AML-193 (cell line): Measurements from ENCODE around the gene CDK5RAP3.

Experiments
- DNase-seq, 2 experiments: peaks; one replicate each; lab custom pipeline; 2025; lab: John Stamatoyannopoulos, UW

Gene CDK5RAP3

DNA sequence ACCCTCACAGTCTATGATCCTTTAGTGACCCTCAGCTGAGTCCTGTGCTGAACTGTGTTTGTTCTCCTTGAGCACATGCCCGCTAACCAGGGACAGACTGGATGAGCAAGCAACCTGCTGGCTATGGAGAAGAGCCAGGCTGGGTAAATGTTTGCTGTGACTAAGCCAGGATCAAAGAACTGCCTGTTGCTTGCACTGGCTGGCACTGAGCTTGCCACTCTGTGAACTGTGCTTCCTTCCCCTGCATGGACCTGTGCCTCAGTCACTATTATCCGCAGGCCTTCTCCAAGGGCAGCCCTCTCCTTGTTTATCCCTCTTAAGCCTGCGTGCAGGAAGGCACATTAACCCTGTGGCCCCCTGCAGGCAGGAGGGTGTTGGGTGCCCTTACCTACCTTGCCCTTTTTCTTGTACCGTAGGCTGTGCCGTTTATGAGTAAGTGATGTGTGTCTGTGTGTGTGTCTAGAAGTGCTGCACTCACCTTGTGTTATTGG, 22.2 kb upstream of the CDK5RAP3 start:
- no peak for DNase-seq

DNA sequence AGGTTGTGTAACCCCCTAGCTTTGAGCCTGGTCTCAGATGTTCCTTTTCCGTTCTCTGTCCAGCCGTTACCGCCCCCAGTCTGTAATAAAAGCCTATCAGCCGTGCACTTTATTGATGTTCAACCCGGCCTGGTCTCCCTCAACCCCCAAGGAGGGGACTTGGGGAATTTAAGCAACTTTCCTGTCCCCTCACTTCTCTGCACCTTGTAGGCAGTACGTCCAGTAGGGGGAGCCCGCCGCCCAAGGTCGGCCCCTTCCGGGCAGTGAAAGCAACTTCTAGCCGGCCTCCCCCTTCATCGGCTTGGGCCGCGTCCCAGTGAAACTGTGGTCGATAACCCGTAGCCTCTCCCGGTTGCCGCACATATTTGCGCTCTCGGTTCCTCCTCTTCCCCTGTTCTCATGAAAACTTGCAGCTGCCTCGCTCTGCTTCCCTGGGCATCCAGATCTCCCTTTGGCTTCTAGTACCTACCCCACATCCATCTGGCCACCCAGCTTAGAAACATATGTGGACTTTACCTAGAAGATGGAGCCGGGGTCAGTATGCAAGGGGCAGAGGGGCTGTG, 21.6 kb upstream of the CDK5RAP3 start:
- DNase-seq = peak; percentile 83 to 86

DNA sequence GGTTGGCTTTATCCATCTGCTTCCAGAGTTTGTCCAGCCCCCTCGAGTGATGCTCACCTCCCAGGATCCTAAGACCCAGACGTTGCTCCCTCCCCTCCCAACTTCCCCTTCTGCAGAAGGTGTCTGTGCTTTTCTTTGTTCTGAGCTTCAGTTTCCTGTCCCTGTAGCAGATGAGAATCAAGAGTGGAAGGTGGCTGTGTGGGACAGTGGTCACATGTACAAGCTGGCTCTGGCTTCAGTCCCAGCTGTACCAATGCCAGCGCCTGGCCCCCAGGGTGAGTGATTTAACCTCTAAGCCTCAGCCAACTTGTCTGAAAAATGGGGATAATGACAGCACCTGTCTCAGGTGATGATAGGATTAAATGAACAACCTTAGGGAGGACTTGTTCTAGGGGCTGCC, 21.0 kb upstream of the CDK5RAP3 start:
- no peak for DNase-seq

DNA sequence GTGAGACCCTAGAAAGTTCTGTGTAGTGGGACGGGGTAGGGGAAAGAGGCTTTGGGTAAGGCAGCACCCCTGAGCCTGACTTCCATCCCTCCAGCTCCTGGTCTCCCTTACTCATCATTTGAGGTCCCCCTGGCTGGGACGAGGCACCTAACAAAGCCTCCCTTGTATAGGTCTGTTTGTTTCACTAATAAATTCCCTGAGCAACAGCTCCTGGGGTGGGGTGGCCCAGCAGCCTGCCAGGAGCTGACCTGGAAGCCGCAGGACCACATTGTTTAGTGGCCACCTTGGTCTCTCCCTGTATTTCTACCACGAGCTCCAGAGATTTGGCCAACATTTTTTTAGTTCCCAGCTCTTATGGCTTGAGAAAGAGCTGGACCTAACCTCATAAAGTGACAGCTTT, 20.5 kb upstream of the CDK5RAP3 start:
- DNase-seq = no peak

DNA sequence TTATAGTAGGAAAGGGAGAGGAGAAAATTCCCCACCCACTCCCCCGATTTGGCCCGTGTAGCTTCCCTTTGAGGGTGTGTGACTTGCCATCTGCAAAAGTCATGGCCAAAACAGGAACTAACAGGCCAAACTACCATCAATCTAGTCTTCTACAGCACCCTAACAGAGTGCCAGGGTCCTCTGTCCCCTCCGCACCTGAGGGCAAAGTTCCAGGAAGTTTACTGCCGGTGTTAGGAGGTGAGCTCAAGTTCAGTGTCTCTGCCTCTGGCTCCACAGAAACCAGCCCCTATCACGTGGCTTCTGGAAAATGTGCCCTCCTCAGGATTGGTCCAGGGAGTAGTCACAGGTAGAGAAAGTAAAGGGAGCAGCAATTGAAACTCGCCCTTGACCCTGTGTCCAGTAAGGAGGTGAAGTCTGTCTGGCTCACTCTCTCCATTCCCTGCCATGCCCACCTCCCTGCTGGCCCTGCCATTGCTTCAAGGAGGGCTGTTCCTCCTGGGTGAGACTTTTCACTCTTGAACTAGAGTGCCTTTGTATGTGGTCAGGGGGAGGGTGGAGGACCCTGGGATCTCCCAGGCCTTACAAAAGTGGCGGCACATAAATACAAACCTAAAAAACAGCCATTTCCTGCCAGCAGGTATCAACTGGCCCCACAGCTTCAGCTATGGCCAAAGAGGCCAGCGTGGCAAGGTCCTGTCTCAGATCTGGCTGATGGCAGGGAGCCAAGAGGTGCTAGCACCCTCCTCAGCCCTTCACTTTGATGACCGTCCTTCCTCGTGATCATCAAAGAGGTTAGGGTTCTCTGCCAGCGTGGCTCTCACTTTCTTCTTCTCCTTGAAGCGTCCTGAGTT, 18.5 kb upstream of the CDK5RAP3 start:
- DNase-seq = no peak

DNA sequence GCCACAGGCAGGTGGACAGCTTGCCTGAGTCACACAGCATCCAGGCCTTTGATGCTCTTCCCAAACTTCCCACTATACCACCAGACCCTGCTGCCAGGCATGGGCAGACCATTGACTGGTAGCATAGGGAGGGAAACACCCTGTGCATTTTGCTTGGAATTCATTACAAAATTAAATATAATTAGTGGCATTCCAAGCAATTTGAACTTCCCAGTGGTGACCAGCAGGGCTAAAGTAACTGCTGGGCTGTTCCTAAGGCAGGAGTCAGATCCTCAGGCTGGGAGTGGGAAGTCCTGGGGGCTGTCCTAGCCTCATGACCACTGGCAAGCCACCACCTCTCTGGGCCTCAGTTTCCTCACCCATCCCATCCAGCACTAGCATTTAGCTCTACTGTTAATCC, 17.0 kb upstream of the CDK5RAP3 start:
- DNase-seq = no peak

DNA sequence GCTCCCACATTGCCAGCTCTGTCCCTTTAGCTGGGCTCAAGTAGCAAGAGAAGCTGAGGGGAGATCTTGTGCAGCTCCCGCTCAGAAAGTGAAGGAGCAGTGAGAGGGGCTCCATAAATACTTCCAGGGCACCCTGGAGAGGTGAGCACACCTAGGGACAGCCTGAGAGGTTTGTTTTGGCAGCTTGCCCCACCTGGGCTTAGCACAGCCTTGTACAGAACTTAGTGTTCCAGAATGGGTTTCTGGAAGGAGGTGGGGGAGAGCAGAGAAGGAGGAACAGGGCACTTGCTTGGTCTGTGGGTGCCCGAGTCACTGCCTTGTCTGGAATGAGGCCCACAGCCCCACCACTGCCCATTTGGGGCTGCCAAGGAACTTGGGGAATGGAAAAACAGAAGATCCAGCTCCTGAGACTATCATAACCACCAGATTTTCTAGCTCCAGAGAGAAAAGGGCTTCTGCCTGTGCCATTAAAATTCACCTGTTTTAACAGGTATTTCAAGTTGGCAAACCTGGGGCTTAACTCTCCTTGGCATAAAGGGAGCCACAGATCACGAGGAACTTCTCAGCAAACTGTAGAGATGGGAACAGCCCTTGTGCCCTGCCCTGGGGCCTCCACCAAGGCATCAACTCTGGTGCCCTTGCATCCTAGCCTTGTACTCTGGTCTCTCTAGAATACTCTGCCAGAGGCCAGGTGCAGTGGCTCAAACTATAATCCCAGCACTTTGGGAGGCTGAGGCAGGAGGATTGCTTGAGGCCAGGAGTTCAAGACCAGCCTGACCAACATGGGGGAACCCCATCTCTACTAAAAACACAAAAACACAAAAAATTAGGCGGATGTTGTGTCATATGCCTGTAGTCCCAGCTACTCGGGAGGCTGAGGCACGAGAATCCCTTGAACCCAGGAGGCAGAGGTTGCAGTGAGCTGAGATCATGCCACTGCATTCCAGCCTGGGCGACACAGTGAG, 15.1 kb upstream of the CDK5RAP3 start:
- no peak for DNase-seq

DNA sequence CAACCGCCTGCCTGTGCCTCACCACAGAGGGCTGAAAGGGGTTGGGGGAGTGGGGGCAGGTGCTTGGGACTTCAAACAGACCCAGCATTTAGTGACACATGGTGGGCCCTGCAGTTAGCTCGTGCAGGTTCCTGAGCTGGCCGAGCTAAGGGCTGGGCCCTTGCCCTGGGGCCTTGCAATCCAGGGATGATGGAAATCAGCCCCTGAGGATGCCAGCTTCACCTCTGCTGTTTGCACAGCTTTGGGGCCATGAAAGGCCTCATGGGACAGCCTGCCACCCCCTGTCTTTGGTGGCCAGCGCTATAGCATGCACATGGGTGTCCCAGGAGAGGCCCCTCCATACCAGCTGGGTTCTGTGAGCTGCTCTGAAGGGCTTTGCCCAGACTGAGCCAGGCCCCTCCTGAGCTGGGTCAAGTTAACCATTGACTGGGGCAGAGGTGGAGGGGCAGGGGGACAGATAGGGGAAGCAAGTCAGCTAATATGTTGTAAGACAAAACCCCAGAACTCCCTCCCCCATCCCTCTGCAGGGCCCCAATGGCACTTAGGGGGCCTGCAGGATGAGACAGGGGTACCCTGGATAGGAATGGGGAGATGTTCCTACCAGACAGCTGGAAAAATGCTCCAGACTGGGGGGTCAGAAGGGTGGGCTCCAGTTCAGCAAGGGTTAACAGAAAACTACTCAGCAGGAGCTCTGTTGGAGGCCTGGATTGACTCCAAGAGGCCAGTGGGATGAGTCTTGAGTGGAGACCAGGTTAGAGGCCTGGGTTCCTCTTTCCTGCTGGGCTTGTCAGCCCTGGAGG, 13.9 kb upstream of the CDK5RAP3 start:
- DNase-seq = no peak

DNA sequence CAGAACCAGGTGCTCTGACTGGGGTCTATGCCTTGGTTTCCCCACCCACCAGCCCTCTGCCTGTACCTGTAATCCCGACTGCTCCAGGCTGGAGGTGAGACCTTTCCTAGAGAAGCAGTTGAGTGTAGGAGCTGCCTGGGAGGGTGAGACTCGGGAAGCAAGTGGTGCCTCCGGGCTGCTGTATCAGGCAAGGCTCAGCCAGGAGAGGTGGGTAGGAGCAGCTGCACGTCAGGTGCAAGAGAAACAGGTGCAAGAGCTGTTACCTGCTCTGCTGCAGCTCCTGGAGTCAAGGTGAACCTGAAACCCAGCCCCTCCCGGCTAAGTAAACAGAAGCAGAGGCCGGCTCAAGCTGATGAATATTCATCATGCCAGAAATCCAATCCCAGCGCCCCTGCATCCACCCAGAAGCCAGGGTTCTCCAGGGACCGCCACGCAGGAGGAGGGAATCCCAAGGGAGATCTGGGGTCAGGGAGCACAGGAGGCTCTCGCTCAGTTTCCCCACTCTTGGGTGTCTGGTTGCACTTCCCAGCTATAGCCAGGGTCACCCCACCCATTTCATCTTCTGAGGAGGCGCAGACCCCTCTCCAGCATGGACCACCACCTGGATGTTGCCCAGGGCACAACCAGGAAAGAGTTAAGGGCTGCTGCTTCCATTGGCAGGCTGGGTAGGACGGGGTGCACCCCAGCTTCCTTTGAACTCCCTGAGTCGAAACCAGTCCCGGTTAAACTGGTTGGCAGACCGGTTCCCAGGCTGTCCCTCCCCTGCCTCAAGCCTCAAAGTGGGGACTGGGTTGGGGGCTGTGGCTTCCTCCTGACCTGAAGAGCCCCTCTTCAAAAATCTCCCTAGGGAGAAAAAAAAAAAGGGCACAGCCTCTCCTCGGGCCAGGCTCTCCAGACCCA, 13.1 kb upstream of the CDK5RAP3 start, which contains the start of gene PRR15L:
TSS of gene PRR15L (minus strand) at position 293 of the 900 bp plus-strand sequence. CDS start 4,649 bp downstream, outside the sequence.
- DNase-seq = no peak

DNA sequence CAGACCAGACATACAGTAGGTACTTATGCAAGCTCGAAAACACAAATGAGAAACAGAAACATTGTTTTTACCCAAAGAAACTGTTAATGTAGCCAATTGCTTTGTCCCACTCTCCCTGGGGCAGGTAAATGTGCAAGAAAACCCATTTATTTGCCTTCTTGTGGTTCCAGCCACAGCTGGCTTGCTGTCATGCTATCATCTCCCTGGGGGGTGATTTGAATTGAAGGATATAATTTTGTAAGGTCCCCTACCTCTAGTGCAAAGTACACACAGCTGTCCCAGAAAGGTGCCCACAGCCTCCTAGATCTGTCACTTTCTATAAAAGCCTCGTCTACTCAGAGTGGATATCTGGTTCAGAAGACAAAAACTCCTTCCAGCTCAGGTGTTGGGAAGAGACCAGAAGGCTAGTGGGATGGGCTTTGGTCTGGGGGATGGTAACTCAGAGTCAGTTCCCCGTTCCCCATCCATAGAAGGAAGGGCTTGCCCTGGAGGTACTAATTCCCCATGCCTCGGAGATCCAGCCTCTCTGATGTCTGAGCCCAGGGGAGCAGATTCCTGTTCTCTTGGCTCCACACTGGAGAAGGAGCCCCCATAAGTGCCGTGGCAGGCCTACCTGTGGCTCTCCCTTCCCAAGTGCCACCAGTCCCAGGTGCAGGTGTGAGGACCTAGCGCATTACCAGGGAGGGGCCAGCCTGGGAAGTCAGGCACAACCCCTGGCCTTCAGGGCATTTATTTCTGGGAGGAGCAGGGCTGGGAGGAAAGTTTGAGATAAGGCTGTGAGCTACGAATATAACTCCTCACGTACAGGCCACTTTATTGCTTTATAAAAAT, 10.9 kb upstream of the CDK5RAP3 start:
- DNase-seq = no peak

DNA sequence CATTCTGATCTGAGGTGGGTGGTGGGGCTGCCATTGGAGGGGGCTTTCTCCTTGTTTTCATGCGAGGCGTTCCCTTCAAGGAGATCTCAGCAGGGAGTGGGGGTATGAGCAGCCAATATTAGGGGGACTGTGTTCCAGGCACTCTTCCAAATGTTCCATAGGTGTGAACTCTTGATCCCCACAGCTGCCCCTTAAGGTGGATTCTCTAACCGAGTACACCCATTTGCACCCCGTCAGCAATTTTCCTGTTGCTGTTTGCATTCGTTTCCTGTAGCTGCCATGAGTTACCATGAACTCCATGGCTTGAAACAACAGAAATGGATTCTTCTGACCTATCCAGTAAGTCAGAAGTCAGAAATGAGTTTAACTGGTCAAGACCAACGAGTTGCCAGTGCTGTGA, 9.5 kb upstream of the CDK5RAP3 start:
- DNase-seq = no peak

DNA sequence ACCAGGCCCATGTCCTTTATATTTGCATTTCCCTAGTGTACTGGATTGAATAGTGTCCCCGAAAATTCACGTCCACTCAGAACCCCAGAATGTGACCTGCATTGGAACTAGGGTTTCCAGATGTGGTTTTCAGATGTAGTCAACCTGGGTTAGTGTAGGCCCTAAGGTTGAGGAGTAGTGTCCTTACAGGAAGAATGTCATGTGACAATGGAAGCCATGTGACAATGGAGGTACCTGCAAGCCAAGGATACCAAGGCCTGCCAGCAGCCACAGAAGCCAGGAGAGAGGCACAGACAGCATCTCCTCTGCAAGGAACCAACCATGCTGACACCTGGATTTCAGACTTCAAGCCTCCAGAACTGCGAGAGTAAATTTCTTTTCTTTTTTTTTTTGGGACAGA, 8.0 kb upstream of the CDK5RAP3 start:
- no peak for DNase-seq

DNA sequence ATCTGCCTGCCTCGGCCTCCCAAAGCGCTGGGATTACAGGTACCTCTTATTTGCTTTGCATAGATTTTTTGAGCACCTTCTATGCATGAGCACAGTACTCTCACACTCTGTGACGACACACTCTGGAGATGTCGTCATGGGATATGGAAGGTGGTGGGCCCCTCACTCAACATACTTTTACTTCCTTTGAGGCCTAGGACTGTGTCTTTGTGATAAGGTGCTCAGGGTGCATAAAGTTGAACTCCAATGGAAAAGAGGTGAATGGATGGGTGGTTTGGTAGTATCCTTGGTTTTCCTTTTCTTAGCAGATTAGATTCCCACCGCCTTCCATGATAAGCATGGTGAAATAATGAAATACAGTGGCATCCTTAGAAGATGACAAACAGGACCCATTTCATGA, 6.1 kb upstream of the CDK5RAP3 start:
- DNase-seq = no peak

DNA sequence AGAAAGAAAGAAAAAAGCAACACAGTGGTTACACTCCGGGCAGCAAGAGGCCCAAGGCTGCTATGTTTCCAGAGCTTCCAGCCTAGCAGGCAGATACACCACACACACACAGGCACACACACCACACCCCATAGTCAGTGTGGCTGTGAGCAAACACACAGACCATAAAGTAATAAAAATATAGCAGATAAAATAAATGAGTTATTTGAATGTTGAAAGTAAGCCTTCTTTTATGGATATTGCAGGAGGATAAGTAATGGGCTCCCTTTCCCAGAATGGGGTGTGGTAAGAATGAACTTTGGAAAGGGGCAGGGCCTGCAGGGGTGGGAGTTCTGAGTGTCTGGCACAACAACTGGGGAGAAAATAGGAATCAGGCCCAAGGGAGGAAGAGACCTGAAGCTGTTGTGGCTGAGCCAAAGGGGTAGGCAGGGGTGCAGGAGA, 4.8 kb upstream of the CDK5RAP3 start:
- no peak for DNase-seq

DNA sequence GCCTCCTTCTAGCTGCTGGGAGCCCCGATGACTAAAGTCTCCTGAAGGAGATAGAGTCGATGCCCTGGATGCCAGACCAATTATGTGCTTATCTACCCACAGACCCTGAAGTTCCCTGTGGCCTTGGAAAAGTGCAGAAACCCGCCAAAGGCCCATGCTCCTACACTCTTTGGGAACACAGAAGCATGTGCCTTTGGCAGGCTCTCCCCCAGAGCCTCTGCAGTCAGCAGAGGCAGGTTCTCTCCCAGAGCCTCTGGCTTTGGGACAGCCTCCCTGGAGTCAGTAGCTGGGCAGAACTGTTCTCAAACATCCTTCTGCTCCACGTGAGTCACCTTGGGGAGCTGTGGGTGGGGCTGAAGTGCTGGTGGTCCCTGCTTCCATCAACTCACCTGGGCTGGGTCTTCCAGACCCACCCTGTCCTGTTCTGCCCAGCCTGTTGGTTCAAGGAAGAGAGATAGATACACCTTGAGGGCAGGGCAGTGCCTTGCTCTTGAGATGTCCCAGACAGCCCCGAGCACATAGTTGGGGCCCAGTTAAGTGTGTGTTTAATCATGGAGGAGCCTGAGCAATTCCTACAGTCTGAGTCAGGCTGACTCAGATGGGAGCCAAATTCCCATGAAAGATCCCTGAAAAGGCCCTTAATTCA, 3.2 kb upstream of the CDK5RAP3 start:
- DNase-seq = no peak

DNA sequence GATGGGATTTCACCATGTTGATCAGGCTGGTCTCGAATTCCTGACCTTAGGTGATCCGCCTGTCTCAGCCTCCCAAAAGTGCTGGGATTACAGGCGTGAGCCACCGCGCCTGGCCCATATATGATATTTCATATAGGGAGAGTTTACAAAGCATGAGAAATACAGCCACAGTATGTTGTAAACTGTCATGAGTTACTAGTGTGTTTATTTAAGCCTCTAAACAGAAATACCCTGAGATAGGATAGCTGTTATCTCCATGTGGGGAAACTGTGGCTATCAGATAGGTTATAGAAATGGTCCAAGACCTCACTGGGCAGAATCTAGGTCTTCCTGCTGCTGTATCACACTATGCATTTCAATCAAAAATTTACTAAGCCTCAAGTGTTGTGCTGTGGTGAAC, 2.1 kb upstream of the CDK5RAP3 start:
- DNase-seq = no peak

DNA sequence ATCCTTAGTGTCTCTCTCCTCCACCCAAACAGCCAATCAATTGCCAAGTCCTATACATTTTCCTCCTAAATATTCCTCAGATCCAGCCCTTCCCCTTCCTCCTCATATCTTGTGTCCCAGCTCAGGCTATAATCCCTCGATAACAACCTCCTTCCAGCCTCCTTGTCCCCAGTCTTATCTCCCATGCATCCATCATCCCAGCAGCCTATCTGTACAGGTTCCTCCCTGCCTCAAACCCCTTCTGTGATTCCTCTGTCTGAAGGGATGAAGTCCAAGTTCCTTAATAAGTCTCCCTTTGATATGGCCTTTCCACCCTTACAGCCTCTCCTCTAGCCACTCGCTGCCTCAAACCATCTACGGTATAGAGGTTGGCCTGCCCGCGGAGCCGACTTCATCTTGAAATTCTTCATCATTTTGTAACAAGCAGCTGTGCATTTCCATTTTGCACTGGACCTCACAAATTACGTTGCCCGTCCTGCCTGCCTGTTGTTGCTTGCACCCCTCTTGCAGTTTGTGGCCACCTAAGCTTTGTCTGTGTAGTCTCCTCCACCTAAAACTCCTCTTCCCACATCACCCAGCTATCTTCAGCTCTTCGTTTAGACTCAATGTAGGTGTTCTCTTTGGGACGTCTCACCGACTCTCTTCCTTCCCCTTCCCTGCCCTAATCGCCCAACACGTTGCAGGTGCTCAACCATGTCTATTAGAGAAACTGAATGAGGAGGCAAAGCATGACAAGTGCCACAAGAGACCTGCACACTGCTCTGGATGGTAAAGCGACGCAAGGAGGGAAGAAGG, 786 bp upstream of the CDK5RAP3 start:
- no peak for DNase-seq

DNA sequence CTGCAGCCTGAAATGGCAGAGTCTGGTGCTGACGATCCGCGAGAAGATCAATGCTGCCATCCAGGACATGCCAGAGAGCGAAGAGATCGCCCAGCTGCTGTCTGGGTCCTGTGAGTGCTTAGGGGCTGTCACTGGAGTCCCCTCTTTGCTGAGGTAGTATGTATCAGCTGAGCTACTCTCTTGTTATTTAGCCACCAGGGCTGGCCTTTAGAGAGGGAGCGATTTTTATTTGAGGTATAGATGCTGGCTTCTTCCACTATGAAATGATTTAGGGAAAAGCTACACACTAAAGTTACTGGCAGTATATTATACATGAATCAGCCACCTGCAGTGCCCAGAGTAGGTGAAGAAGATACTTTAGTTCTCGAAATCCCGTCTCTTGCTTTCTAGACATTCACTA, 2.6 kb downstream of the CDK5RAP3 start:
- DNase-seq = no peak
